Transverse colon (tissue), 4 donors: ENCODE results near the gene SP100.

Experiments used
- CTCF ChIP-seq, 5 experiments: fragments of 200-600 bp in 3 of 5; fragments of 450-650 bp in 2 of 5; sonication (generic) in 3 of 5; IDR thresholded peaks; 1 replicate in 2 of 5; 2 replicates in 3 of 5; pipeline ENCODE4 v1.5.1; 2016 to 2017; ENCODE audit warnings: antibody characterized with exemption in 5 of 5, inconsistent platforms in 3 of 5, mild to moderate bottlenecking in 2 of 5, moderate library complexity in 1 of 5
- EP300 ChIP-seq: sonication (generic); formaldehyde crosslinking; IDR thresholded peaks from one replicate; pipeline ENCODE4 v1.6.1; 2017; ENCODE audit warnings: antibody characterized with exemption, low read depth
- POLR2A ChIP-seq: fragments of 450-650 bp; IDR thresholded peaks from one replicate; pipeline ENCODE4 v1.6.1; 2016; ENCODE audit warnings: antibody characterized with exemption, mild to moderate bottlenecking, moderate library complexity
- POLR2AphosphoS5 ChIP-seq, 3 donors: sonication (generic); formaldehyde crosslinking; IDR thresholded peaks; one replicate each; pipeline ENCODE4 v1.6.1; 2016; ENCODE audit warnings: antibody characterized with exemption in 3 of 3

GRCh38 chr2:230570987-230571386 lies 155.0 kb downstream of the SP100 start:
- no peak for TF ChIP-seq CTCF (IDR thresholded peaks at IDR 0.05)
- TF ChIP-seq POLR2A, result no peak
- no peak for TF ChIP-seq EP300
- no peak for TF ChIP-seq POLR2AphosphoS5 (IDR thresholded peaks at IDR 0.05)
